Retinal pigment epithelial cell (primary cell): ENCODE measurements around the gene CLCN4.

ENCODE experiments used
- DNase-seq: peaks from one replicate; pipeline ENCODE4 v3.0.0-alpha.2; 2010; ENCODE audit warnings: low read depth
- H3K4me3 ChIP-seq: 2 replicates; pipeline ENCODE4 v1.5.1; 2011; ENCODE audit warnings: mild to moderate bottlenecking, low read length, control low read depth, moderate library complexity
- TF ChIP-seq, protein P1 (sequence below): conservative IDR thresholded peaks from 2 replicates; pipeline ENCODE4 v1.5.1; 2011; ENCODE audit warnings: low read depth, low read length, control low read depth, inconsistent platforms

The CLCN4 gene

DNA sequence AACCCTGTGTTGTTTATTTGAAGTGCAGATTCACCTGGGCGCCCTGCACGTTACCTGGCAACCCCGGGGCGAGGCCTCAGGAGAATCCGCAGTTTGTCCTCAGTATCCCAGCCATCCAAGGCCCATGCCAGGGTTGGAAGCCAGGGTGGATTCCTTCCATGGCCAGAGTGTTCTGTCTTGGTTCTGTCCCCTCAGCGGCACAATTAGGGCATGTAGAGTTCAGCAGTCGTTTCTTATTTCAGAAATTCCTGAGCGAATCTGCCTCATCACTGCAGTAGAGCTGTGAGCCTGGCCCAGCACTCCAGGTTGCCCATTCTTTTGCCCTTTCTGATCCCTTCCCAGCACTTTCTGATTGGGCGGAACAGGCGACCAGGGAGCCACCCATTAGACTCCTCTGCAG is 29.9 kb upstream of the CLCN4 start:
- TF ChIP-seq, protein P1, sequence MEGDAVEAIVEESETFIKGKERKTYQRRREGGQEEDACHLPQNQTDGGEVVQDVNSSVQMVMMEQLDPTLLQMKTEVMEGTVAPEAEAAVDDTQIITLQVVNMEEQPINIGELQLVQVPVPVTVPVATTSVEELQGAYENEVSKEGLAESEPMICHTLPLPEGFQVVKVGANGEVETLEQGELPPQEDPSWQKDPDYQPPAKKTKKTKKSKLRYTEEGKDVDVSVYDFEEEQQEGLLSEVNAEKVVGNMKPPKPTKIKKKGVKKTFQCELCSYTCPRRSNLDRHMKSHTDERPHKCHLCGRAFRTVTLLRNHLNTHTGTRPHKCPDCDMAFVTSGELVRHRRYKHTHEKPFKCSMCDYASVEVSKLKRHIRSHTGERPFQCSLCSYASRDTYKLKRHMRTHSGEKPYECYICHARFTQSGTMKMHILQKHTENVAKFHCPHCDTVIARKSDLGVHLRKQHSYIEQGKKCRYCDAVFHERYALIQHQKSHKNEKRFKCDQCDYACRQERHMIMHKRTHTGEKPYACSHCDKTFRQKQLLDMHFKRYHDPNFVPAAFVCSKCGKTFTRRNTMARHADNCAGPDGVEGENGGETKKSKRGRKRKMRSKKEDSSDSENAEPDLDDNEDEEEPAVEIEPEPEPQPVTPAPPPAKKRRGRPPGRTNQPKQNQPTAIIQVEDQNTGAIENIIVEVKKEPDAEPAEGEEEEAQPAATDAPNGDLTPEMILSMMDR: no peak
- DNase-seq: no peak

GRCh38 chrX:10128386-10128785 is 28.4 kb upstream of the CLCN4 start:
- H3K4me3 ChIP-seq: no peak overlapping the region

More for the DNA sequence above, 29.9 kb upstream of the CLCN4 start:
- no peak overlapping the region for H3K4me3 ChIP-seq

GRCh38 chrX:10129229-10129628 is 27.5 kb upstream of the CLCN4 start:
- TF ChIP-seq, protein P1: no peak
- DNase-seq: no peak
- H3K4me3 ChIP-seq: no peak overlapping the region

More at GRCh38 chrX:10128386-10128785, 28.4 kb upstream of the CLCN4 start:
- no peak for DNase-seq
- TF ChIP-seq, protein P1: no peak

DNA sequence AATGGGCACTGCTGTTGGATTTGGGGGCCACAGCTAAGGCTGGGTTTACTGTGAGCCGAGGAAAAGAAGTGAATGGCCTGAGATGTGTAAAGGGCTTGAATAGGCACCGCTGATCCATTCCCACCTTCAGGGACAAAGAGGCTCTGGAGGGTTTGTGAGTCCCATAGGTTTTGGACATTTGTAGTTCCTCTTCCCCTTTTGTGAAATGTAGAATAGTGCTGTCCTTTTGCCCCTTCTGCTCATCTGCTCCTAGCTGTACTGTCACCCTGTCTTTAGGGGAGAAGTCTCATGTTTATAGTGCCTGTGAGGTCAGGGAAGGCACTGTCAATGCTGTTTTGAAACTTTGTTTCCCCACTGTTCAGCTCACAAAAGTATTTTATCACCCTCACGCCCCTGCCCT is 26.4 kb upstream of the CLCN4 start:
- no peak overlapping the region for H3K4me3 ChIP-seq
- no peak for DNase-seq
- TF ChIP-seq, protein P1: no peak

DNA sequence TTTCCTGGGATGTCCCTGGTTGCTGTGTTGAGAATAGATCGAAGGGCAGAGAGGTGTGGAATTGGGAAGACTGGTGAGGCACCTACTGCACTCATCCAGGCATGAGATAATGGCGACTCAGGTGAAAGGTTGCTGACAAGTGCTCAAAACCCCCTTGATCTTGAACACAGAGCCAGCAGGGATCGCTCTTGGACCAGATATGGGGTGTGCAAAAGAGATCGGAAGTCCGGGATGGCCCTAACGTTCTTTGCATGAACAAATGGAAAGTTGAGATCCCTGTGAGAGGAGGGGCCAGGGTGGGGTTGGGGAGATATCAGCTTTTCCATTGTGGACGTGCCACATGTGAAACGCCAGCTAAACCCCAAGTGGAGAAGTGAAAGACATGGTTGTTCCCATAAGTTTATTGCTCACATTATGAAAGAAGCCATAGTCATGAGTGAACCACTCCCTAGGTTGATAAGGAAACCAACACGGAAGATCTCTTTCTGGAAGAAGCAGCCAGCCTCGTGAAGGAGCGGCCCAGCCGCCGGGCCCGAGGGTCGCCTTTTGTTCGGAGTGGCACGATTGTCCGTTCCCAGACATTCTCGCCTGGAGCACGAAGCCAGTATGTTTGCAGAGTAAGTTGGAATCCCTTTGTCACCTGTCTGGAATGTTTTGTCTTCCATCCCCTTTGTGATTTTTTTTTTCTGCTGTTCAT is 22.6 kb upstream of the CLCN4 start:
- no peak overlapping the region for H3K4me3 ChIP-seq
- TF ChIP-seq, protein P1: no peak
- no peak for DNase-seq

- H3K4me3 ChIP-seq: no peak overlapping the region
- TF ChIP-seq, protein P1: no peak
- DNase-seq: no peak
Observed at GRCh38 chrX:10134921-10135320, 21.9 kb upstream of the CLCN4 start.
